Embryonic facial prominence (tissue), 1 donor: Measurements from ENCODE around the gene MLN.

ENCODE experiments used
- DNase-seq: peaks from one replicate; pipeline ENCODE4 v3.0.0-alpha.2; 2016; ENCODE audit errors: extremely low spot score

Gene MLN, protein sequence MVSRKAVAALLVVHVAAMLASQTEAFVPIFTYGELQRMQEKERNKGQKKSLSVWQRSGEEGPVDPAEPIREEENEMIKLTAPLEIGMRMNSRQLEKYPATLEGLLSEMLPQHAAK

GRCh38 chr6:33803571-33804053 is at the start of gene MLN:
MLN (minus strand) TSS chr6:33804003; CDS start chr6:33801163, 2,840 bp downstream.
- no peak for DNase-seq

DNA sequence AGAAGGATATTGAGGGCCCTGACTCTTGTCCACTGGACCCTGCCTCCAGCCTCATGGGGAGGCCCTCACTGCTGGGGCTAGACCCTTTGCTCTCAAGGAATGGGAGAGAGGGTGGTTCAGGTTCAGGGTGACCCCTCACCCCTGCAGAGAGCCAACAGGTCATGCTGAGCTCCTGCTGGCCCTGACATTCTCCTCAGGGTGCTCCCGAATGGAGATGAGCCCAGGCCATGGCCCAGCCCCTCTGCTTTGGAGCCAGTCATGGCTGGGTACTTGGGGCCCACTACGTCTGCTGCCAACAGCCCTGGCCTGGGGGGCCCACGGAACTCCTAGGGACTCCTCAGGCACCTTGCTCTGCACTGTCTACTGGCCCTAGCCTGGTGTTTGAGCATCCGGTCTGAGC is 49.2 kb upstream of the MLN start:
- DNase-seq = no peak

GRCh38 chr6:33851959-33852358 is 48.2 kb upstream of the MLN start:
- no peak for DNase-seq

DNA sequence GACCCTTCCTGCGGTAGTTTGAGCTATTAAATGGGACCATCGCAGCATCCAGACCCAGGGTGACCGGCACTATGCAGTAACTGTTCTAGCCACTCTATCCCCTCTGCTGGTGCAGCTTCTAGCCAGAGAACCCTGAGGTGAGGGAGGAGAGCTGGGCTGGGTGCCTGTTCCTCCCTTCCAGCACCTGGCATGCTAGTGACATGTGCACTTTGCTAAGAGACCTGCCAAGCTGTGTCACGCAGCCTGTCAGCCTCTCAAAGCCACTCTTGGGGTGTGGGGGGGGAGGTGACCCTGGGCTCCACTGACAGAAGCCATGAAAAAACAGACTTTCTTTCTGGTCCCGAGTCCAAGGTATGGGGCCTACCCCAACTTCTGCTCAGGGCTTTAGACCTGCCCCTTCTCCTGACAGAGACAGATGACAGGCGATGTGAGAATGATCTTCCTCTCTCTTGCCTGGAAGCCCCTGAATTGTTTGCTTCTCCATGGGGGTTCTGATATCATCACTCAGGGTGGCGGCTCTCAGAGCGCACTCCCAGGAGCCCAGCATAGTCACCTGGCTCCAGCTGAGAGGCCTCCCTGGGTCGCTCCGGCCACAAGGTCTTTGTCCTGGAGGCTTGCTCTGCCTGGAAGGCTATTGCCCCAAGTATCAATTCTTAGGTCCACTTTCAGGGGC is 47.2 kb upstream of the MLN start:
- DNase-seq = no peak

DNA sequence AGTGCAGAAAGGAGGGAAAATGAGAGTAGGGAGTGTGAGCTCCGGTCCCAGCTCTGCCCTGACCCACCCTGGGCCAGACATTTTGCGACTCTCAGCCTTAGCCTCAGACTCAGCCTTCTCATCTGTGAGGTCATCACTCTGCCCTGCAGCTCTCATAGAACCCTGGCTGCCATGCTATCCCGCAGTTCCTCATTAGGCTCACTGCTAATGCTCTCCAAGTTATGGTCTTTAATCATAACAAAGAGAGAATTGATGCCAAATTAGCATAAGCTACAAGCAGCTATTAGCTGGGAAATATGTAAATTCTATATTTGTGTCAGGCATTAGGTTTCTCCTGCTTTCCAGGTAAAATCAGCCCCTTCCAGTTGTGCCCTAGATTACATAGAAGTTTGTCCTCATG is 46.5 kb upstream of the MLN start:
- no peak for DNase-seq

- DNase-seq = no peak
Measured at GRCh38 chr6:33849500-33850075, 45.8 kb upstream of the MLN start.

- DNase-seq = no peak
Measured at GRCh38 chr6:33848484-33848883, 44.7 kb upstream of the MLN start.

- DNase-seq = no peak
Measured at GRCh38 chr6:33847867-33848266, 44.1 kb upstream of the MLN start.

- DNase-seq = no peak
Measured at GRCh38 chr6:33847078-33847477, 43.3 kb upstream of the MLN start.

DNA sequence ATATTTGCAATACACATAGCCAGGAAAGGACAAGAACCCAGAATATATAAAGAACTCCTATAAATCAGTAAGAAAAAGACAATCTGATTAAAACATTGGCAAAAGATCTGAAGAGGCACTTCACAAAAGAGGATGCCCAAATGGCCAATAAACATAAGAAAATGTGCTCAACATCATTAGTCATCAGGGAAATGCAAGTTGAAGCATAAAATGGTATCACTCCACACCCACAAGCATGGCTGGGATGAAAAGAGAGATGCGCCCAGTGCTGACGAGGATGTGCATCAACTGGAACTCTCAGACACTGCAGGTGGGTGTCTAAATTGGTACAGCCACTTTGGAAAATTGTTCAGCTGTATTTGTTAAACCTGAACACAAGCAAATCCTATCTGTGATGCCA is 42.4 kb upstream of the MLN start:
- DNase-seq = no peak

GRCh38 chr6:33845031-33845745 is 41.4 kb upstream of the MLN start:
- DNase-seq = no peak

DNA sequence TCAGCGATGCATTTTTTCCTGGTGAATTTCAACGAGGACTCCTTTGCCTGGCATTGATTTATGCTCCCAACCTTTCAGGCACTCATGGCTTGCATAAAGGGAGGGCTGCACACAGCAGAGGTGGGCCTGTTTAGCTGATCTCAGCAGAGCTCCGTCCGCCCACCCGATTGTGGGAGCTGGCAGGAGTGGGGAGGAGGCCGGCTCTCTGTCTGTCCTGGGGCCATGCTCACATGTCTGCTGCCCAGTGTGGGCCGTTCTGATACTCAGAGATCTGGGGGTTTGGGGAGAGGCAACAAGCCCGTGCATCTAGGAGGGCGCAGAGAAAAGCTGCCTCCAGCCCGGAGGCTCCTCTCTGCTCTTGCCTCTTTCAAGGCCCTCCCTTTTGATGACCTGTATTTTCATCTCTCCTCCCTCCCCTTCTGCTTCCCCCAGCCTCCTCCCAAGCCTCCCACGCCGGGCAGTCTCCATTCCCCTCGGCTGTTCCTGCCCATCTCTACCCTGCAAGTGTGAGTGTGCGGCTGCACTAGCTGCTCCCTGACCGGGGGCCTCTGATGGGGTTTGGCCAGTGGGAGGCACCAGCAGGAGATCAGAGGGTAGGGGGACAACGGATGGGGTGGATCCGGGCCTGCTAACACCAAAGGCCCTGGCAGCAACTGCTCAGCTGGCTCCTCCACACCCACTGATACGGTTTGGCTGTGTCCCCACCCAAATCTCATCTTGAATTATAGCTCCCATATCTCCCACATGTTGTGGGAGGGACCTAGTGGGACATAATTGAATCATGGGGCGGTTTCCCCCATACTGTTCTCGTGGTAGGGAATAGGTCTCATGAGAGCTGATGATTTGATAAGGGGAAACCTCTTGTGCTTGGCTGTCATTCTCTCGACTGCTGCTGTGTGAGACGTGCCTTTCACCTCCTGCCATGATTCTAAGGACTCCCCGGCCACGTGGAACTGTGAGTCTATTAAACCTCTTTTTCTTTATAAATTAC is 39.6 kb upstream of the MLN start:
- DNase-seq = no peak

DNA sequence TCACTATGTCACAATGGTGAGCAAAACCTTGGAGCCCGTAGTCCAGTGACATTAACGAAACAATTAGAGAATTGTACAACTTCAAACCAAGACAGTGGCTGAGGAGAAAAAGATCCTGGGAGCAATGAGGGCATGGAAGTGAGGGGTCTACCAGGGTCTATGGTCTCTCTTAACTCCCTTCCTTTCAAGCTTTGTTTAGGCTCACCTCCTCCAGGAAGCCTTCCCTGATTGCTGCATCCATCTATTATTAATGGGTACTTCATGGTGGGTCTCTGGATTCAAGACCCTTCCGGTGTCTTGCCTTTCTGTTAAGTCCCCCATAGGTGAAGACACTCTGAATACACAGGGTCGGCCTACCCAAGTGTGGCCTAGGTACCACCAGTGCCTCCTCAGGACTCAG is 38.1 kb upstream of the MLN start:
- DNase-seq = no peak

- no peak for DNase-seq
Measured at GRCh38 chr6:33841070-33841469, 37.3 kb upstream of the MLN start.

DNA sequence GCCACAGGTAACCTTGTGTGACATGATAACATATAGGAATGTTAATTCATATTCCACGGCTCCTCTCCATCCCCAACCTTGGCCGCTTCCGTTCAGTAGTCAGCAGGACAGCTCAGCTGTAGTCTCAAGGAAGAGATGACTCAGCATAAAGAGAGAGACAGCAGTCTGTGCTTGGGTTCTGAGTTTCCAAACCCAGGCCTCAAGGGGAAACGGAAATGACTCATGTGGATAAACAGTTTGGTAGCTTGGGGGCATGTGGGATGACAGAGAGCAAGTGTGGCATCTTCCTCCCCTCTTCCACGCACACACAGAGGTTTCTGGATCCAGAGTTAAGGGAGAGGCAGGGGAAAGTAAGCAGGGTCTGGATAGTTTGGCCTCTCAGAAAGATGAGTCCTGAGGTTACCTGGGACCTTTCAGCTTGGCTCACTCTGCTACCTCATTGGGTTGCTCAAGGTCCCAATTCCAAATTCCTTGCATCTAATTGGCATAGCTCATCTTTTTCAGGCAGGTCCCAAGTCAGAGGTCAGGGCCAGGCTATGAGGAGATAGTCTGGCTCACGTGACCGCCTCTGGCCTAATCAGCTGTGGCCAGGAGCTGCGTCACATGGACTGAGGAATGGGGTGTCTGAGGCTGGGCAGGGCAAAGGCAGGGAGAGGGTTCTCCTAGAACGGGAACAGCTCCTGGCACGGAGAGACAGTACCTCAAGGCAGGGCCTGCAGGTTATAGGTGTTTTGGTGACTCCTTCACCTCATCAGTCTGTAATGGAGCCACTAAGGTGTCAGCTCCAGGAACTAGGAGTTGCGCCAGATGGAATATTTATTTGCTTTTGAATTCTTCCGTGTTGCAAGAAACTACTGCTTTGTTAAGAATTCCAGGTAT is 36.5 kb upstream of the MLN start:
- DNase-seq = peak; percentile 29

GRCh38 chr6:33839399-33840047 is 35.7 kb upstream of the MLN start:
- DNase-seq = no peak

DNA sequence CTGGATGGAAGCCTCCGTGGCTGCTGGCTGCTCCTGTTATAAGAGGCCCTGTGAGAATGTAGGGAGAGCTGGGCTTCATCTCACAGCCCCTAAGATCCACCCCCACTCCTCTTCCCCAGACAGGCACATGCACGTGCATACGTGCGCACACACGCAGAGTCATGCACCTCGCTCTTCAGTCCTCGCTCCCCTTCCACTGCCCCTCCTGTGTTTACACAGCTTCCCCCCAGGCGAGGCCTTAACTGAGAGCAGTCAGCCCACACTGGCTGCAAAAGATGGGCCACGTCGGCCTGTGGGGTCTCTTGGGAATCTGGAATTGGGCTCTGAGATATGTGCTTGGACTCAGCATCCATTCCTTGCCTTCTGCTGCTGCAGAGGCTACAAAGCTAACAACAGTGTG is 35.2 kb upstream of the MLN start:
- no peak for DNase-seq

DNA sequence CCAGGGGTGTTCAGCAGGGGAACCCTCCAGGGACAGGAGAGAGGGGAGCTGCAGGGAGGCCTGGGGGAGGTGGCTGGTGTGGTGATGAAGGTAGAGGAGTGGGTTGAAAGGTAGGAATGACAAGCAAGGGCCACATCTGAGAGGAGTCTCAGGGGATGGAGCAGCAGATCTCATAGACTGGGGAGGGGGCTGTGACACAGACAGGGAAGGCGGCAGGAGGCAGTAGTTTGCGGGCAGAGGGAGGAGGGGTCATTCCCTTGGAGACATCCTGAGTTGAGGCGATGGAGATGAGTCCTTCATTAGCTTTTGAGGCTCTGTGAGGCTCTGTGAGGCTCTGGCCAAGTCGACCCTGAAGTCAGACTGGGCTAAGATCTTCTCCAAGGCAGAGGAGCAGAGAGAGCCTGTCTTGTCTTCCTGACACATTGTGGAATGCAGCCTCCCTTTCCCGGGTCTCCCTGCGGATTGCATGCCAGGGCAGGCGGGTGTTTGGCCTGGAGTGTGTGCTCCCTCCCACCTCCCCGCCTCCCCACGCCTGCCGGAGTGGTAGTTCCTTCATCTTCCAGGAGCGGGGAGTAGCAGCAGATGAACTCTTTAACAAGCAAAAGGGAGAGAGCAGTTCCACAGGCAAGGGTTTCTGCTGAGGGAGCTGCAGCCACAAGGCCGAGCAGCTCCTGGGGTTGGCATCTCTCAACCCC is 34.3 kb upstream of the MLN start:
- no peak for DNase-seq

DNA sequence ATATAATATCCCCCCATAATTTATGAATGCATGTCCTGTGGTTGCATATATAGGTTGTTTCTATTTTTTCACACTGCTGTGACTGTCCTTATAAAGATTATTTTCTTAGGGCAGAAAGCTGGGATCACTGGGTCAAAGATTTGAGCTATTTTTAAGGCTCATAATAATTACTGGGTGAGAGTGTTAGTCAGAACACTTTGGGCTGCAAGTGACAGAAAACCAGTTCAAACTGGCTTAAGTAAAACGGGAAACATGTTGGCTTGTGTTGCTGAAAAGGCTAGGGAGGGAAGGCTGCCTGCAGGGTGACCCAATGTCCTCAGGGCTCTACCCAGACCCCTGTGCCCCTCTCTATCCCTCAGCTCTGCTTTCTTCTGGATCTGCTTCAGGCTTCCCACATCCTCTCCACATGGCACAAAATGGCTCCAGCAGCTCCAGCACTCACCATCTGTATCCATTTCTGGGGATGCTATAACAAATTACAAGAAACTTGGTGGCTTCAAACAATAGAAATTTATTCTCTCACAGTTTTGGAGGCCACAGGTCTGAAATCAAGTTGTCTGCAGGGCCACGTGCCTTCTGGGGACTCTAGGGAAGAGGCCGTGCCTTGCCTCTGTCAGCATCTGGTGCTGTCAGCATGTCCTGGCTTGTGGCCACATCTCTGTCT is 33.1 kb upstream of the MLN start:
- DNase-seq = no peak
